Activated T-helper 2 cell treated with anti-CD3 and anti-CD28 coated beads, Interferon-gamma antibody, Interleukin-2, Interleukin-4, amounts not matched to agents 10 μg/mL and 5 μg/mL and 100 μg/mL, durations not matched to agents 14 hours and 24 hours and 36 hours (primary cell): ENCODE results near the gene SLC35F5. TPM values are rescaled to one million over a fixed set of nuclear protein-coding genes. Genes with fewer than 3 reads are reported as not detected.
A peak's percentile ranks its signal among the peaks of the same experiment; 100 is the strongest.

Experiments used
- DNase-seq: peaks from one replicate; pipeline ENCODE4 v3.0.0; 2021; ENCODE audit warnings: low spot score
- H3K27ac Mint-ChIP-seq: one replicate; pipeline ENCODE4 v1.8.0; 2021; ENCODE audit warnings: mixed read lengths
- H3K27me3 Mint-ChIP-seq: one replicate; pipeline ENCODE4 v1.8.0; 2021; ENCODE audit warnings: low read depth, mixed read lengths
- H3K36me3 Mint-ChIP-seq: one replicate; pipeline ENCODE4 v1.8.0; 2021; ENCODE audit warnings: low read depth, mixed read lengths
- H3K4me1 Mint-ChIP-seq: one replicate; pipeline ENCODE4 v1.8.0; 2021; ENCODE audit warnings: low read depth, mixed read lengths
- H3K4me3 Mint-ChIP-seq: one replicate; pipeline ENCODE4 v1.8.0; 2021; ENCODE audit warnings: low read depth, mild to moderate bottlenecking, moderate library complexity, mixed read lengths
- H3K9me3 Mint-ChIP-seq: one replicate; pipeline ENCODE4 v1.8.0; 2021; ENCODE audit warnings: mixed read lengths
- intact Hi-C: fragments of 100-400 bp; cut with micrococcal nuclease; formaldehyde crosslinking; loops from one replicate; pipeline ENCODE4 v1.15.1; 2023
- total RNA-seq: library from RNA; stranded (reverse); gene quantifications from 2 replicates; pipeline ENCODE4 v1.2.3, GENCODE V29; 2022

The SLC35F5 gene
- total RNA-seq, 1 donor from 2014 or later = 39.6 TPM

- intact Hi-C loops = no loop called here
- no peak for DNase-seq
- Mint-ChIP-seq H3K27ac (no peak overlapping the region), H3K9me3 (no peaks in the 10 kb centered on the region), H3K27me3 (no peaks in the 10 kb centered on the region), H3K4me3 (no peak overlapping the region), H3K36me3 (no peaks in the 10 kb centered on the region), H3K4me1 (no peaks in the 10 kb centered on the region)
Measured at GRCh38 chr2:113769555-113769954, 13.1 kb upstream of the SLC35F5 start.

DNA sequence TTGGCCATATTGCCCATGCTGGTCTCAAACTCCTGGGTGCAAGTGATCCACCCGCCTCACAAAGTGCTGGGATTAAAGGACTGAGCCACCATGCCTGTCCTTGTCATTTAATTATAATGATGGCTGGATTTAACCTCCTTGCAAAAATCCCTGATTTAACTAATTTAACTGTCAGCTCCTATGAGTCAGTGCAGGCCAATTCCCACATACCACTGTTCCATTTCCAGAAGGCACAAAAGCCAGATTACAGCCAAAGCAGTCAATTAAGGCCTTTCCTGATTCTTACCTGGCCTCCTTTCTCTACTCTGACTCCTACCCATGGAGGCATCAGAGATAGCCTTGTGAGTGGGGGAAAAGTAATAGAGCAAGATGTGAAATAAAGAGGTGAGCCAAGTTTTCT lies 12.3 kb upstream of the SLC35F5 start:
- intact Hi-C loops = no loop called here
- DNase-seq = no peak
- H3K36me3 Mint-ChIP-seq = no peaks in the 10 kb centered on the region
- no peak overlapping the region for H3K27ac Mint-ChIP-seq
- no peak overlapping the region for H3K4me3 Mint-ChIP-seq
- H3K4me1 Mint-ChIP-seq = no peaks in the 10 kb centered on the region
- H3K9me3 Mint-ChIP-seq = no peaks in the 10 kb centered on the region
- no peaks in the 10 kb centered on the region for H3K27me3 Mint-ChIP-seq

GRCh38 chr2:113767811-113768460 lies 11.5 kb upstream of the SLC35F5 start:
- intact Hi-C loops = no loop called here
- no peak for DNase-seq
- Mint-ChIP-seq H3K27me3 (no peaks in the 10 kb centered on the region), H3K4me3 (no peak overlapping the region), H3K27ac (no peak overlapping the region), H3K4me1 (no peaks in the 10 kb centered on the region), H3K36me3 (no peaks in the 10 kb centered on the region), H3K9me3 (no peaks in the 10 kb centered on the region)

DNA sequence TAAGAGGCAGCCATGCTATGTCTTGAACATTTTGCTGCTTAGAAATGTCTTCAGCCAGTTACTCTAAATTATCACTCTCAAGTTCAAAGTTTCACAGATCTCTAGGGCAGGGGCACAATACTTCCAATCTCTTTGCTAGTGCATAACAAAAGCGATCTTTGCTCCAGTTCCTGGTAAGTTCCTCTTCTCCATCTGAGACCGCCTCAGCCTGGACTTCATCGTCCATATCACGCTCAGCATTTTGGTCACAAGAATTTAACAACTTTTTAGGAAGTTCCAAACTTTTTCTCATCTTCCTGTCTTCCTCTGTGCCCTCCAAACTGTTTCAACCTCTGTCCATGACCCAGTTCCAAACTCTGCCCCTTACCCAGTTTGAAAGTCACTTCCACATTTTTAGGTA lies 8.8 kb upstream of the SLC35F5 start:
- Mint-ChIP-seq H3K36me3 (no peaks in the 10 kb centered on the region), H3K4me1 (no peaks in the 10 kb centered on the region), H3K4me3 (no peak overlapping the region), H3K27me3 (no peaks in the 10 kb centered on the region), H3K27ac (no peak overlapping the region), H3K9me3 (no peaks in the 10 kb centered on the region)
- no peak for DNase-seq
- intact Hi-C loops = no loop called here

DNA sequence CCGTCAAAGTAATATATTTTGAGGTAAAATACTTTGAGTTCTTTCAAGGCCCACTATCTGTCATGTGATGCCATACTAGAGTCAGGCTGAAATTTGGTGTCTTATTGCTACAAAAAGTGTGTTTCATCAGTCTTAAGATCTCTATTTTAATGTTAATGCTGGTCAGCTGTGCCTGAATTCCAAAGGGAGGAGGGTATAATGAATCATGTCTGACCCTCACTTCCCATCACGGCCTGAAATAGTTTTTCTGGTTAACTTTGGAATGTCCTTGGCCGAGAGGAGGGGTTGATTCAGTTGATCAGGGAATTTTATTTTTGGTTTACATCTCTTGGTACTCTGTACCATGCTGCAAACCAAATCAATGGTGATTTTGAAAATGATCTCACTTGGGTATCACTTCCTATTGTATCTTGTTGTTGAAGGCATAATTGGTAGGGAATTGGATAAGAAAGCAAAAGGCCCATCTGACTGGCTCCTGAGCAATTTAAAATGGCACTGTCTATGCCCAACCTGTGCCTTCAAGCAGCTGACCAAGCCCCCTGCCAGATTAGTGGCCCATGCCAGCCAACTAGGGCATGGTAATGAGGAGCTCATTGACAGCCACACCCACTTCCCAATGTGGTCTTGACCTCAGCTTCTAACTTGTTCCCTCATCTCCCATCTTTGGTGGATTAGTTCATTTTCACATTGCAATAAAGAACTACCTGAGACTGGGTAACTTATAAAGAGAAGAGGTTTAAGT lies 6.1 kb upstream of the SLC35F5 start:
- H3K36me3 Mint-ChIP-seq = no peaks in the 10 kb centered on the region
- DNase-seq = no peak
- peaks cover 3% of the 10 kb centered on the region for H3K27me3 Mint-ChIP-seq

GRCh38 chr2:113760400-113760799 lies 4.0 kb upstream of the SLC35F5 start:
- no peak for DNase-seq
- Mint-ChIP-seq H3K4me3 (no peak overlapping the region), H3K27me3 (peaks cover 3% of the 10 kb centered on the region), H3K9me3 (no peaks in the 10 kb centered on the region), H3K36me3 (no peaks in the 10 kb centered on the region), H3K27ac (no peak overlapping the region), H3K4me1 (peaks cover 14% of the 10 kb centered on the region)
- intact Hi-C loops = no loop called here

More for the DNA sequence above, 6.1 kb upstream of the SLC35F5 start:
- no peak overlapping the region for H3K4me3 Mint-ChIP-seq
- intact Hi-C loops = no loop called here
- no peaks in the 10 kb centered on the region for H3K9me3 Mint-ChIP-seq
- no peak overlapping the region for H3K27ac Mint-ChIP-seq
- peaks cover 7% of the 10 kb centered on the region for H3K4me1 Mint-ChIP-seq

GRCh38 chr2:113757138-113757657 lies 756 bp upstream of the SLC35F5 start:
- peaks cover 3% of the 10 kb centered on the region for H3K27me3 Mint-ChIP-seq
- no peak for DNase-seq
- peak overlapping the region; percentile 91 for H3K4me3 Mint-ChIP-seq
- peaks cover 9% of the 10 kb centered on the region for H3K36me3 Mint-ChIP-seq
- peak overlapping the region; percentile 99 for H3K27ac Mint-ChIP-seq
- peaks cover 29% of the 10 kb centered on the region for H3K4me1 Mint-ChIP-seq
- no peaks in the 10 kb centered on the region for H3K9me3 Mint-ChIP-seq
- intact Hi-C loops = loop anchor here (2.0 to 10.0 kb wide), 3 partner anchors 64 to 218 kb away; no protein-coding TSS in a partner anchor

GRCh38 chr2:113755835-113756354 lies 547 bp downstream of the SLC35F5 start:
- intact Hi-C loops = loop anchor here (1.0 to 10.0 kb wide), 6 partner anchors 21 to 219 kb away; no protein-coding TSS in a partner anchor

DNA sequence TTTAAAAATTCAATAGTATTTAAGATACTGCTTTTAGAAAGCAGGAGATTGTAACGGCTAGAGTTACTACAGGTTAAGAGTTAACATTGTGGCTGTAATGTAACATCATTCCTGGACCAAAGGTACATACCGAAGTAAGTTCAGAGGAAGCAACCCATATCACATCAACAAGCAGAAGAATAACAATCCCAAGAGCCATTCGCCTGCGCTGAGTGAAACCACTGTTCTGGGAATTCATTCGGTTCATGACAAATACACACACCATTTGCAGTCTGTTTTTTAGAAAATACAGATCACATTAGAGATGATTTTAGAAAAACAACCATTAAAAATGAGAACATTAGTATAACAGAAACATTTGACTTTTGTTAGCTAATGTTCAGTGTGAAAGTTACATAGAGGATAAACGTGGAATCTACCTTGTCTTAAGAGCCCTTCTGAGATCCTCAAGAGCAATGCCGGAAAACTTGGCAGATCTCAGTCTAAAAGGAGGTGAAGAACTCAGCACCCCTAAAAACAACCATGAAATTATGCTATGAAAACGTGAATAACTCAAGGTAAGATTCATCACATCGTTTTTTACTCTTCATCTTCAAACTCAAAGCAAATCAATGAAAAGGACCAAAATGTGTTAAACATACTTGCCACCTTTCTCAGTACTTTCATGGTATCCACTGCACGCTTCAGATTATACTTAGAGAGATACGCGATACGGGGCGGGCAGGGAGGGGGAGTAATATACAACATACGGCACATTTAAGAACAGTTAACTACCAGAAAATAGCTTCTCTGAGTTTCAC lies 1.2 kb downstream of the SLC35F5 start:
- H3K4me3 Mint-ChIP-seq = peak overlapping the region; percentile 91

More at GRCh38 chr2:113755835-113756354, 547 bp downstream of the SLC35F5 start:
- peak overlapping the region; percentile 91 for H3K4me3 Mint-ChIP-seq
- peaks cover 3% of the 10 kb centered on the region for H3K27me3 Mint-ChIP-seq
- no peaks in the 10 kb centered on the region for H3K9me3 Mint-ChIP-seq
- no peak for DNase-seq
- peaks cover 31% of the 10 kb centered on the region for H3K4me1 Mint-ChIP-seq
- peaks cover 17% of the 10 kb centered on the region for H3K36me3 Mint-ChIP-seq
- H3K27ac Mint-ChIP-seq = peak overlapping the region; percentile 85

GRCh38 chr2:113754160-113754559 lies 2.3 kb downstream of the SLC35F5 start:
- no peak overlapping the region for H3K27ac Mint-ChIP-seq
- peaks cover 31% of the 10 kb centered on the region for H3K36me3 Mint-ChIP-seq
- intact Hi-C loops = loop anchor here (2.0 to 10.0 kb wide), 2 partner anchors 19 to 221 kb away; no protein-coding TSS in a partner anchor
- peaks cover 39% of the 10 kb centered on the region for H3K4me1 Mint-ChIP-seq
- no peaks in the 10 kb centered on the region for H3K27me3 Mint-ChIP-seq
- no peaks in the 10 kb centered on the region for H3K9me3 Mint-ChIP-seq
- no peak overlapping the region for H3K4me3 Mint-ChIP-seq
- no peak for DNase-seq

More for the DNA sequence above, 1.2 kb downstream of the SLC35F5 start:
- H3K9me3 Mint-ChIP-seq = no peaks in the 10 kb centered on the region
- peak overlapping the region; percentile 85 for H3K27ac Mint-ChIP-seq
- peaks cover 24% of the 10 kb centered on the region for H3K36me3 Mint-ChIP-seq
- no peak for DNase-seq
- peaks cover 37% of the 10 kb centered on the region for H3K4me1 Mint-ChIP-seq
- H3K27me3 Mint-ChIP-seq = peaks cover 3% of the 10 kb centered on the region
- intact Hi-C loops = loop anchor here (2.0 to 10.0 kb wide), 2 partner anchors 20 to 220 kb away; no protein-coding TSS in a partner anchor

DNA sequence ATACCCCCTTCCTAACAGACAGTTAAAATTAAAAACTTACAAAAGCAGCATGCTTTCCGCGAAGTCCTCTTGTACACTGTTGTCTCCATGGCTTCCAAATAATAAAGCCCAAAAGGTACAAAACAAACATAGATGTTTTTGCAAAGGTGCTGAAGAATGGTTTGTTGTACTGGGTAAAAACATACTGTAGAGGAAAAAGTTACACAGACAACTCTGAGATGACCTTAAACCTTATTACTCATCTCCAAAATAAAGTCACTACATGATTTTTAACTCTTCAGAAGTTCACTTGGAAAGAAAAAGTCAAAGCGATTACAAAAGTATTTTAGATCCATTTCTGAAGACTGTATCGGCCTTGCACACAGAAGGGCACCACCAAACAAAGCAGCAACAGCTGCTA lies 6.1 kb downstream of the SLC35F5 start:
- intact Hi-C loops = loop anchor here (10.0 kb wide), 1 partner anchor 224 kb away; no protein-coding TSS in a partner anchor
- DNase-seq = no peak
- no peaks in the 10 kb centered on the region for H3K27me3 Mint-ChIP-seq
- H3K36me3 Mint-ChIP-seq = peaks cover 53% of the 10 kb centered on the region
- H3K9me3 Mint-ChIP-seq = no peaks in the 10 kb centered on the region
- peaks cover 25% of the 10 kb centered on the region for H3K4me1 Mint-ChIP-seq
- H3K27ac Mint-ChIP-seq = peak overlapping the region; percentile 79
- H3K4me3 Mint-ChIP-seq = no peak overlapping the region

DNA sequence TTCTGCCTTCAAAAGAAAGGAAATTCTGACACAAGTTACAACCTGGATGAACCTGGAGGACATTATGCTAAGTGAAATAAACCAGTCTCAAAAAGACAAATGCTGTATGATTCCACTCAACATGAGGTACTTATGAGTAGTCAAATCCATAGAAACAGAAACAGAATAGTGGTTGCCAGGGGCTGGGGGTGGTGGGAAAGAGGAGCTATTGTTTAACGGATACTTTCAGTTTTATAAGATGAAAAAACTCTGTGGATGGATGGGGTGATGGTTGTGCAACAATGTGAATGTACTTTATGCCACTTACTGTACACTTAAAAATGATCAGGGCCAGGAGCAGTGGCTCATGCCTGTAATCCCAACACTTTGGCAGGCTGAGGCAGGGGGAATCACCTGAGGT lies 15.4 kb downstream of the SLC35F5 start:
- H3K9me3 Mint-ChIP-seq = no peaks in the 10 kb centered on the region
- peaks cover 1% of the 10 kb centered on the region for H3K4me1 Mint-ChIP-seq
- no peak overlapping the region for H3K27ac Mint-ChIP-seq
- no peaks in the 10 kb centered on the region for H3K27me3 Mint-ChIP-seq
- peaks cover 60% of the 10 kb centered on the region for H3K36me3 Mint-ChIP-seq
- intact Hi-C loops = no loop called here
- no peak overlapping the region for H3K4me3 Mint-ChIP-seq
- no peak for DNase-seq
